Measurements from ENCODE around the gene SDC4.

The SDC4 gene

GRCh38 chr20:45341939-45342854 is 6.0 kb downstream of the SDC4 start (continued):
- no peak for TF ChIP-seq ZNF837 (tag by site-specific recombination; IDR thresholded peaks at IDR 0.05)
- no peak for TF ChIP-seq ZNF354C (tag by site-specific recombination; IDR thresholded peaks at IDR 0.05; ENCODE audit: borderline replicate concordance, low read depth)
- TF ChIP-seq KLF16 (tag by site-specific recombination; IDR thresholded peaks at IDR 0.05): 0 out of 2 replicates have a peak, but pooled peaks have one; percentile 11
- TF ChIP-seq ZBTB7A (tag by site-specific recombination; IDR thresholded peaks at IDR 0.05; ENCODE audit: low read depth): no peak
- TF ChIP-seq ZNF24 (tag by site-specific recombination; IDR thresholded peaks at IDR 0.05): 0 out of 2 replicates have a peak, but pooled peaks have one; percentile 45
- peak; percentile 67 for TF ChIP-seq ZFHX2 (tag by site-specific recombination; conservative IDR thresholded peaks at IDR 0.05)
- TF ChIP-seq AEBP2 (tag by site-specific recombination; IDR thresholded peaks at IDR 0.05; ENCODE audit: borderline replicate concordance): no peak
- peak; percentile 60 for TF ChIP-seq HIC1 (tag by site-specific recombination; IDR thresholded peaks at IDR 0.05)
- no peak for TF ChIP-seq ZNF785 (tag by site-specific recombination; IDR thresholded peaks at IDR 0.05)
- TF ChIP-seq SCRT1 (tag by site-specific recombination; IDR thresholded peaks at IDR 0.05; ENCODE audit: borderline replicate concordance): no peak
- peak; percentile 61; the same call in 1 of the 2 replicates for TF ChIP-seq ZSCAN16 (tag by site-specific recombination; IDR thresholded peaks at IDR 0.05)
- no peak for TF ChIP-seq ZNF670 (tag by site-specific recombination; IDR thresholded peaks at IDR 0.05; ENCODE audit: low read depth)
- TF ChIP-seq ZNF549 (tag by site-specific recombination; IDR thresholded peaks at IDR 0.05): no peak
- no peak for TF ChIP-seq ZBTB21 (tag by site-specific recombination; IDR thresholded peaks at IDR 0.05)
- no peak for TF ChIP-seq PRDM2 (tag by site-specific recombination; IDR thresholded peaks at IDR 0.05; ENCODE audit: borderline replicate concordance)
- TF ChIP-seq ZNF266 (tag by site-specific recombination; IDR thresholded peaks at IDR 0.05; ENCODE audit: low read depth): no peak
- TF ChIP-seq ZNF830 (tag by site-specific recombination; IDR thresholded peaks at IDR 0.05; ENCODE audit: low read depth): no peak
- no peak for TF ChIP-seq ZNF184 (tag by site-specific recombination; IDR thresholded peaks at IDR 0.05)
- TF ChIP-seq ZNF391 (tag by site-specific recombination; IDR thresholded peaks at IDR 0.05; ENCODE audit: borderline replicate concordance, low read depth): no peak
- TF ChIP-seq KLF9 (tag by site-specific recombination; IDR thresholded peaks at IDR 0.05; ENCODE audit: low read depth): no peak
- TF ChIP-seq ZNF146 (tag by site-specific recombination; IDR thresholded peaks at IDR 0.05): peak; percentile 91
- TF ChIP-seq ZNF510 (tag by site-specific recombination; IDR thresholded peaks at IDR 0.05; ENCODE audit: insufficient replicate concordance): no peak
- no peak for TF ChIP-seq ZNF23 (tag by site-specific recombination; IDR thresholded peaks at IDR 0.05; ENCODE audit: borderline replicate concordance)
- no peak for TF ChIP-seq ZBTB11 (tag by site-specific recombination; conservative IDR thresholded peaks at IDR 0.05; ENCODE audit: low read depth)

Measured in HEK293 (cell line).